OCI-LY1 (cell line): ENCODE measurements around the gene FLRT1.

Experiments used
- H2AFZ ChIP-seq: fragments of 200-600 bp; sonication (generic), shearing (Covaris generic); 2 replicates; pipeline ENCODE4 v1.6.0; 2014; ENCODE audit warnings: antibody characterized with exemption, mild to moderate bottlenecking, low read length
- H3F3A ChIP-seq: fragments of 200-600 bp; sonication (generic), shearing (Covaris generic); 2 replicates; pipeline ENCODE4 v1.6.0; 2014; ENCODE audit warnings: mild to moderate bottlenecking, antibody characterized with exemption, low read length, moderate library complexity; ENCODE audit not compliant: insufficient read depth
- H3K27ac ChIP-seq: fragments of 200-600 bp; sonication (generic); 2 replicates; pipeline ENCODE4 v1.5.1; 2014; ENCODE audit warnings: low read length, mixed run types, mild to moderate bottlenecking, low read depth; ENCODE audit not compliant: poor library complexity, severe bottlenecking
- H3K27me3 ChIP-seq: fragments of 200-600 bp; sonication (generic); 2 replicates; pipeline ENCODE4 v1.6.0; 2014; ENCODE audit warnings: antibody characterized with exemption, mild to moderate bottlenecking, low read length, moderate library complexity; ENCODE audit not compliant: insufficient read depth
- H3K36me3 ChIP-seq: fragments of 200-600 bp; sonication (generic); 2 replicates; pipeline ENCODE4 v1.6.1; 2014; ENCODE audit warnings: mild to moderate bottlenecking, antibody characterized with exemption, low read length, moderate library complexity, mixed read lengths; ENCODE audit not compliant: insufficient read depth
- H3K4me1 ChIP-seq: fragments of 200-600 bp; sonication (generic); 2 replicates; pipeline ENCODE4 v1.5.1; 2014; ENCODE audit warnings: mild to moderate bottlenecking, low read length, moderate library complexity; ENCODE audit not compliant: insufficient read depth, severe bottlenecking
- H3K4me2 ChIP-seq: fragments of 200-600 bp; sonication (generic), shearing (Covaris generic); 2 replicates; pipeline ENCODE4 v1.6.1; 2014; ENCODE audit warnings: low read length
- H3K4me3 ChIP-seq: fragments of 200-600 bp; sonication (generic); 2 replicates; pipeline ENCODE4 v1.5.1; 2014; ENCODE audit warnings: low read length, low read depth, mild to moderate bottlenecking, mixed read lengths; ENCODE audit not compliant: poor library complexity, severe bottlenecking
- H3K79me2 ChIP-seq: fragments of 200-600 bp; shearing (Covaris generic); 2 replicates; pipeline ENCODE4 v1.6.1; 2016; ENCODE audit warnings: mixed run types, low read length, mixed read lengths; ENCODE audit not compliant: insufficient read depth
- H3K9ac ChIP-seq: fragments of 200-600 bp; sonication (generic), shearing (Covaris generic); 2 replicates; pipeline ENCODE4 v1.6.1; 2014; ENCODE audit warnings: mild to moderate bottlenecking, low read length, mixed read lengths
- H3K9me2 ChIP-seq: fragments of 200-600 bp; sonication (generic), shearing (Covaris generic); 2 replicates; pipeline ENCODE4 v1.6.1; 2014; ENCODE audit warnings: low read depth, mild to moderate bottlenecking, low read length, mixed read lengths
- H3K9me3 ChIP-seq: fragments of 200-600 bp; shearing (Covaris generic); 2 replicates; pipeline ENCODE4 v1.6.1; 2014; ENCODE audit warnings: low read length, mixed read lengths
- H4K20me1 ChIP-seq: fragments of 200-600 bp; sonication (generic), shearing (Covaris generic); 2 replicates; pipeline ENCODE4 v1.6.0; 2016; ENCODE audit warnings: mild to moderate bottlenecking, low read length; ENCODE audit not compliant: insufficient read depth
- CTCF ChIP-seq: fragments of 200-600 bp; sonication (generic), shearing (Covaris generic); IDR thresholded peaks from 2 replicates; pipeline ENCODE4 v1.5.1; 2017; ENCODE audit warnings: mild to moderate bottlenecking, antibody characterized with exemption, low read length, moderate library complexity, mixed read lengths
- EZH2 ChIP-seq: fragments of 200-600 bp; sonication (generic), shearing (Covaris generic); IDR thresholded peaks from 2 replicates; pipeline ENCODE4 v1.8.0; 2017; ENCODE audit warnings: borderline replicate concordance, mixed run types, mild to moderate bottlenecking, antibody characterized with exemption, low read length, moderate library complexity, mixed read lengths

Gene FLRT1

DNA sequence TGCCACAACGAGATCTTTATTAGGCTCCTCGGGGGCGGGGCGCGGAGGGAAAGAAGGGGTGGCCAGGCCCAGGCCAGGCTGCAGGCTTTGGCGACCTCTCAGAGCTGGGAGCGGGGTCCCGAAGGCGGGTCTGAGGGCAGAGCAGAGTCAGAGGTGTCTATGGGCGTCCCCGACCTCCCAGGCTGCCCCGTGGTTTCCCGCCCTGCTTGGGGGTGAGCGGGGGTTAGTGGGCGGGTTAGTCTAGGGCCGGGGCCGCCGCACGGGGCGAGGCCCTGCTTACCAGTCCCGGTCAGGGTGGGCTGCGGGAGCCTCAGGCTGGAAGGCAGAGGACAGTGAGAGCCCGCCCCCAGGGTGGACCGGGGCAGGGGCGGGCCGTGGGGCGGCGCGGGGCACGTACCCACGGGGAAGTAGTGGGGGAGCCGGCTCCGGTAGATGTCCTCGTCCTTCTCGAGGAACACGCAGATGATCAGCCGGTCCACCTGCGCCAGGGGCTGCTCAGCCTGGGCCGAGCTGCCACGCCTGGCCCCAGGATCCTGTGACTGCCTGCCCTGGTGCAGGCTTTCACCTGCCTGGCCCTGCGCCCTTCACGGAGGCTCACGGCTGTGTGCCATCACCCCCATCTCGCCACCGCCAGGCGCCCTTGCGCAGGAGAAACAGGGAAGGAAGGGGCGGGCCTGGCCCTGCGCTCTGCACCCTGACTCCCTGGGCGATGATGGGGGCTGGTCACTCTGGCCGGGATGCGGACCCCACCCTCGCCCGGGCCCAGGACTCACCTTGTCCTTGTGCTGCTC is 37.0 kb upstream of the FLRT1 start:
- Histone ChIP-seq H3K4me2 (peak overlapping the region; percentile 21; the same call in 1 of the 2 replicates), H3K27ac (no peak overlapping the region), H3K36me3 (peaks cover 43% of the 10 kb centered on the region), H3K27me3 (0 out of 2 replicates have a peak, but pooled peaks cover under 1% of the 10 kb centered on the region), H3K4me1 (peaks cover 21% of the 10 kb centered on the region), H3K4me3 (peak overlapping the region; percentile 27), H3K9me2 (no peaks in the 10 kb centered on the region), H2AFZ (no peak overlapping the region), H3K9me3 (no peaks in the 10 kb centered on the region), H3K9ac (no peak overlapping the region), H3F3A (no peaks in the 10 kb centered on the region), H4K20me1 (no peaks in the 10 kb centered on the region), H3K79me2 (no peaks in the 10 kb centered on the region)
- peak; percentile 13; the same call in 1 of the 2 replicates for TF ChIP-seq CTCF
- no peak for TF ChIP-seq EZH2

GRCh38 chr11:63999349-64000025 is 36.2 kb upstream of the FLRT1 start:
- Histone ChIP-seq H3K4me2 (peak overlapping the region; percentile 21; the same call in 1 of the 2 replicates), H3K36me3 (peaks cover 39% of the 10 kb centered on the region)

More at GRCh38 chr11:63999349-64000025, 36.2 kb upstream of the FLRT1 start:
- Histone ChIP-seq H2AFZ (no peak overlapping the region), H3K79me2 (no peaks in the 10 kb centered on the region), H3K9ac (no peak overlapping the region), H3K27me3 (0 out of 2 replicates have a peak, but pooled peaks cover 4% of the 10 kb centered on the region), H3K9me2 (no peaks in the 10 kb centered on the region), H4K20me1 (no peaks in the 10 kb centered on the region), H3K4me3 (peak overlapping the region; percentile 27), H3K9me3 (no peaks in the 10 kb centered on the region), H3K4me1 (peaks cover 21% of the 10 kb centered on the region), H3K27ac (no peak overlapping the region), H3F3A (no peaks in the 10 kb centered on the region)
- TF ChIP-seq EZH2 (no peak), CTCF (no peak)
